IPS-NIHi7 (cell line): Measurements from ENCODE around the gene MLLT1.

Experiments used
- DNase-seq: peaks from one replicate; pipeline ENCODE4 v3.0.0; 2012; ENCODE audit warnings: mixed read lengths; ENCODE audit errors: extremely low spot score

The MLLT1 gene

GRCh38 chr19:6275170-6275744 lies 4.5 kb downstream of the MLLT1 start:
- DNase-seq: no peak

GRCh38 chr19:6274756-6275155 lies 5.0 kb downstream of the MLLT1 start:
- no peak for DNase-seq

GRCh38 chr19:6273701-6274601 lies 5.8 kb downstream of the MLLT1 start:
- no peak for DNase-seq

GRCh38 chr19:6272913-6273600 lies 6.7 kb downstream of the MLLT1 start:
- no peak for DNase-seq

GRCh38 chr19:6272411-6272791 lies 7.4 kb downstream of the MLLT1 start:
- no peak for DNase-seq

- no peak for DNase-seq
Observed at GRCh38 chr19:6271721-6272410, 7.9 kb downstream of the MLLT1 start.

GRCh38 chr19:6271251-6271650 lies 8.5 kb downstream of the MLLT1 start:
- DNase-seq: peak; percentile 45

GRCh38 chr19:6270822-6271221 lies 9.0 kb downstream of the MLLT1 start:
- DNase-seq: no peak

GRCh38 chr19:6270076-6270745 lies 9.6 kb downstream of the MLLT1 start:
- no peak for DNase-seq

GRCh38 chr19:6269101-6269886 lies 10.5 kb downstream of the MLLT1 start:
- no peak for DNase-seq

- no peak for DNase-seq
Observed at GRCh38 chr19:6268382-6268771, 11.4 kb downstream of the MLLT1 start.

- no peak for DNase-seq
Observed at GRCh38 chr19:6267552-6268381, 12.0 kb downstream of the MLLT1 start.

- no peak for DNase-seq
Observed at GRCh38 chr19:6264803-6265202, 15.0 kb downstream of the MLLT1 start.

GRCh38 chr19:6263735-6264444 lies 15.9 kb downstream of the MLLT1 start:
- peak; percentile 60 for DNase-seq

- no peak for DNase-seq
Observed at GRCh38 chr19:6263306-6263705, 16.5 kb downstream of the MLLT1 start.

- DNase-seq: no peak
Observed at GRCh38 chr19:6262519-6262918, 17.3 kb downstream of the MLLT1 start.

GRCh38 chr19:6261883-6262282 lies 17.9 kb downstream of the MLLT1 start:
- no peak for DNase-seq

GRCh38 chr19:6260912-6261650 lies 18.7 kb downstream of the MLLT1 start:
- DNase-seq: peak; percentile 84

- DNase-seq: no peak
Observed at GRCh38 chr19:6260376-6260775, 19.4 kb downstream of the MLLT1 start.
